Neural cell (in vitro differentiated cells): ENCODE results near the gene EXOC3L2. TPM values are rescaled to one million over a fixed set of nuclear protein-coding genes. Genes with fewer than 3 reads are reported as not detected.
"Not testable (repeated sequence)": the region's sequence is repeated elsewhere in the genome, so short reads cannot be mapped to it uniquely, and the experiment has no call there.

Experiments used
- H2AFZ ChIP-seq: fragments of 200-600, 300-800 bp; sonication (generic), shearing (Covaris generic); 2 replicates; pipeline ENCODE4 v1.6.0; 2014; ENCODE audit warnings: low read depth, mild to moderate bottlenecking, antibody characterized with exemption, low read length, moderate library complexity
- H3F3A ChIP-seq: fragments of 200-600 bp; shearing (Covaris generic); 2 replicates; pipeline ENCODE4 v1.6.1; 2016; ENCODE audit warnings: mild to moderate bottlenecking, moderate library complexity, mixed read lengths, antibody characterized with exemption, low read length; ENCODE audit not compliant: insufficient read depth, poor library complexity, severe bottlenecking
- H3K27ac ChIP-seq: fragments of 200-600, 300-800 bp; sonication (generic), shearing (Covaris generic); 2 replicates; pipeline ENCODE4 v1.5.1; 2014; ENCODE audit warnings: mild to moderate bottlenecking, low read length, moderate library complexity
- H3K27me3 ChIP-seq: fragments of 300-800, 200-600 bp; sonication (generic), shearing (Covaris generic); 2 replicates; pipeline ENCODE4 v1.6.0; 2014; ENCODE audit warnings: mild to moderate bottlenecking, low read depth, low read length, moderate library complexity; ENCODE audit not compliant: insufficient read depth
- H3K36me3 ChIP-seq: fragments of 300-800, 200-600 bp; sonication (generic), shearing (Covaris generic); 2 replicates; pipeline ENCODE4 v1.5.1; 2014; ENCODE audit warnings: mild to moderate bottlenecking, antibody characterized with exemption, low read length, moderate library complexity; ENCODE audit not compliant: insufficient read depth
- H3K4me2 ChIP-seq: fragments of 300-800, 200-600 bp; sonication (generic), shearing (Covaris generic); 2 replicates; pipeline ENCODE4 v1.6.0; 2014; ENCODE audit warnings: mild to moderate bottlenecking, low read length
- H3K4me3 ChIP-seq: fragments of 300-800, 200-600 bp; sonication (generic), shearing (Covaris generic); 2 replicates; pipeline ENCODE4 v1.5.1; 2014; ENCODE audit warnings: mild to moderate bottlenecking, low read length, moderate library complexity
- H3K79me2 ChIP-seq: fragments of 200-600 bp; shearing (Covaris generic); replicated peaks from 2 replicates; pipeline ENCODE4 v1.6.0; 2014; ENCODE audit warnings: mild to moderate bottlenecking, low read length, moderate library complexity; ENCODE audit not compliant: insufficient read depth
- H3K9ac ChIP-seq: fragments of 300-800, 200-600 bp; sonication (generic), shearing (Covaris generic); 2 replicates; pipeline ENCODE4 v1.6.1; 2016; ENCODE audit warnings: mild to moderate bottlenecking, low read length, mixed read lengths
- H3K9me2 ChIP-seq: fragments of 200-600 bp; shearing (Covaris generic); 2 replicates; pipeline ENCODE4 v1.6.1; 2016; ENCODE audit warnings: mild to moderate bottlenecking, low read length, mixed read lengths; ENCODE audit not compliant: insufficient read depth
- H3K9me3 ChIP-seq: fragments of 200-600, 300-800 bp; sonication (generic), shearing (Covaris generic); 2 replicates; pipeline ENCODE4 v1.6.1; 2016; ENCODE audit warnings: mild to moderate bottlenecking, mixed run types, low read length, moderate library complexity, mixed read lengths
- H4K20me1 ChIP-seq: fragments of 200-600 bp; shearing (Covaris generic); 2 replicates; pipeline ENCODE4 v1.6.1; 2016; ENCODE audit warnings: mild to moderate bottlenecking, mixed run types; ENCODE audit not compliant: insufficient read depth
- EP300 ChIP-seq: fragments of 450-650 bp; conservative IDR thresholded peaks from 2 replicates; pipeline ENCODE4 v1.6.1; 2014; ENCODE audit warnings: antibody characterized with exemption, mild to moderate bottlenecking, moderate library complexity; ENCODE audit not compliant: poor library complexity, severe bottlenecking
- EZH2 ChIP-seq: fragments of 200-600, 300-800 bp; shearing (Covaris generic), sonication (generic); IDR thresholded peaks from 2 replicates; pipeline ENCODE4 v1.6.1; 2014; ENCODE audit warnings: antibody characterized with exemption, low read length, borderline replicate concordance, mild to moderate bottlenecking; ENCODE audit not compliant: insufficient read depth, poor library complexity, severe bottlenecking
- MXI1 ChIP-seq: fragments of 450-650 bp; conservative IDR thresholded peaks from 2 replicates; pipeline ENCODE4 v1.6.1; 2014; ENCODE audit warnings: antibody characterized with exemption, mild to moderate bottlenecking; ENCODE audit not compliant: poor library complexity, severe bottlenecking
- POLR2AphosphoS5 ChIP-seq: IDR thresholded peaks from 2 replicates; pipeline ENCODE4 v1.6.1; 2012
- RAD21 ChIP-seq: fragments of 450-650 bp; conservative IDR thresholded peaks from 2 replicates; pipeline ENCODE4 v1.6.1; 2014; ENCODE audit warnings: antibody characterized with exemption, mild to moderate bottlenecking, moderate library complexity
- SMC3 ChIP-seq: fragments of 450-650 bp; conservative IDR thresholded peaks from 2 replicates; pipeline ENCODE4 v1.6.1; 2014; ENCODE audit warnings: antibody characterized with exemption, mild to moderate bottlenecking, moderate library complexity; ENCODE audit not compliant: poor library complexity
- TAF1 ChIP-seq: IDR thresholded peaks from 2 replicates; pipeline ENCODE4 v1.6.1; 2012; ENCODE audit warnings: low read depth
- polyA plus RNA-seq: library from polyadenylated mRNA; depleted of rRNA; stranded (reverse); fragments of >200 nt; gene quantifications from 2 replicates; pipeline ENCODE4 v1.2.3, GENCODE V29; 2014
- TF ChIP-seq, protein P1 (sequence below): IDR thresholded peaks from 2 replicates; pipeline ENCODE4 v1.6.1; 2012; ENCODE audit warnings: borderline replicate concordance
- TF ChIP-seq, protein P2 (sequence below): fragments of 450-650 bp; IDR thresholded peaks from 2 replicates; pipeline ENCODE4 v1.5.1; 2014; ENCODE audit warnings: antibody characterized with exemption, mild to moderate bottlenecking, moderate library complexity; ENCODE audit not compliant: poor library complexity, severe bottlenecking

EXOC3L2 gene
- polyA plus RNA-seq, 1 donor from 2014 or later: not detected

DNA sequence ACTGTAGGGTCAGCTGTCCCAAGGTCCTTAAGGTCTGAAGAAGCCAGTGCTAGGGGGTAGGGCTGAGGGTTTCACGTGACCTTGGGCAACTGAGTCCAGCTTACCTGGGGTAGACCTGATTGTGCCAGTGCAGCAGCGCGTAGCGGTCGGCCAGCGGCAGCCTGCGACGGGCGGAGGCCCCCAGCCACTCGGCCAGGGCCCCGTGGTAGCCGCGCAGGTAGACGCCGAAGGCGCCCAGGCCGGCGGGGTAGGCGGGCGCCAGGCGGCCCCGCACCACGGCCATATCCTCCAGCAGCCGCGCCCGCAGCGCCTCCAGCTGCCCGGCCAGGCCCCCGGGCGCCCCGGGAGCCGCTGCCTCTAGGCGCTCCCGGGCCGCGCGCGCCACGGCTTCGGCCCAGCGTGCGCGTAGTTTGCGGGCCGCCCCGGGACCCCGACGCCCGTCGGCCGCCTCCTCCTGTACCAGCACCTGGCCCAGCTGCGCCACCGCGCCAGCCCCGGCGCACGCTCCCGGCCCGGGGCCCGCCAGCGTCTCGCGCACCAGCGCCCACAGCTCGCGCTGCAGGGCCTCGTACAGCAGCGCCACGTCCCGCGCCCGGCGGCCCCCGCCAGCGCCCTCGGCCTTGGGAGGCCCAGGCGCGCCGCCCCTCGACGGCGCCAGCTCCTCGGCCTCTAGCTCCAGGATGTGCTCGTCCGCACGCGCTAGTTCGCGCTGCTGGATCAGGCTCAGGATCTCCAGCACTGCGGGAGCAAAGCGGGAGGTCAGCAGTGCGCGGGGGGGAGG lies 10.9 kb downstream of the EXOC3L2 start:
- Histone ChIP-seq H3K36me3 (no peaks in the 10 kb centered on the region), H3K4me2 (no peak overlapping the region), H3F3A (no peaks in the 10 kb centered on the region), H3K27me3 (peaks cover 57% of the 10 kb centered on the region), H3K9me3 (no peaks in the 10 kb centered on the region), H3K9me2 (no peaks in the 10 kb centered on the region), H3K4me3 (no peak overlapping the region), H3K27ac (no peak overlapping the region), H3K9ac (no peak overlapping the region), H2AFZ (no peak overlapping the region), H3K79me2 (no peaks in the 10 kb centered on the region), H4K20me1 (no peaks in the 10 kb centered on the region)
- TF ChIP-seq EP300 (no peak), MXI1 (no peak), SMC3 (no peak), POLR2AphosphoS5 (no peak), RAD21 (no peak), EZH2 (no peak), TAF1 (no peak)
- TF ChIP-seq, protein P1, sequence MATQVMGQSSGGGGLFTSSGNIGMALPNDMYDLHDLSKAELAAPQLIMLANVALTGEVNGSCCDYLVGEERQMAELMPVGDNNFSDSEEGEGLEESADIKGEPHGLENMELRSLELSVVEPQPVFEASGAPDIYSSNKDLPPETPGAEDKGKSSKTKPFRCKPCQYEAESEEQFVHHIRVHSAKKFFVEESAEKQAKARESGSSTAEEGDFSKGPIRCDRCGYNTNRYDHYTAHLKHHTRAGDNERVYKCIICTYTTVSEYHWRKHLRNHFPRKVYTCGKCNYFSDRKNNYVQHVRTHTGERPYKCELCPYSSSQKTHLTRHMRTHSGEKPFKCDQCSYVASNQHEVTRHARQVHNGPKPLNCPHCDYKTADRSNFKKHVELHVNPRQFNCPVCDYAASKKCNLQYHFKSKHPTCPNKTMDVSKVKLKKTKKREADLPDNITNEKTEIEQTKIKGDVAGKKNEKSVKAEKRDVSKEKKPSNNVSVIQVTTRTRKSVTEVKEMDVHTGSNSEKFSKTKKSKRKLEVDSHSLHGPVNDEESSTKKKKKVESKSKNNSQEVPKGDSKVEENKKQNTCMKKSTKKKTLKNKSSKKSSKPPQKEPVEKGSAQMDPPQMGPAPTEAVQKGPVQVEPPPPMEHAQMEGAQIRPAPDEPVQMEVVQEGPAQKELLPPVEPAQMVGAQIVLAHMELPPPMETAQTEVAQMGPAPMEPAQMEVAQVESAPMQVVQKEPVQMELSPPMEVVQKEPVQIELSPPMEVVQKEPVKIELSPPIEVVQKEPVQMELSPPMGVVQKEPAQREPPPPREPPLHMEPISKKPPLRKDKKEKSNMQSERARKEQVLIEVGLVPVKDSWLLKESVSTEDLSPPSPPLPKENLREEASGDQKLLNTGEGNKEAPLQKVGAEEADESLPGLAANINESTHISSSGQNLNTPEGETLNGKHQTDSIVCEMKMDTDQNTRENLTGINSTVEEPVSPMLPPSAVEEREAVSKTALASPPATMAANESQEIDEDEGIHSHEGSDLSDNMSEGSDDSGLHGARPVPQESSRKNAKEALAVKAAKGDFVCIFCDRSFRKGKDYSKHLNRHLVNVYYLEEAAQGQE: no peak
- TF ChIP-seq, protein P2, sequence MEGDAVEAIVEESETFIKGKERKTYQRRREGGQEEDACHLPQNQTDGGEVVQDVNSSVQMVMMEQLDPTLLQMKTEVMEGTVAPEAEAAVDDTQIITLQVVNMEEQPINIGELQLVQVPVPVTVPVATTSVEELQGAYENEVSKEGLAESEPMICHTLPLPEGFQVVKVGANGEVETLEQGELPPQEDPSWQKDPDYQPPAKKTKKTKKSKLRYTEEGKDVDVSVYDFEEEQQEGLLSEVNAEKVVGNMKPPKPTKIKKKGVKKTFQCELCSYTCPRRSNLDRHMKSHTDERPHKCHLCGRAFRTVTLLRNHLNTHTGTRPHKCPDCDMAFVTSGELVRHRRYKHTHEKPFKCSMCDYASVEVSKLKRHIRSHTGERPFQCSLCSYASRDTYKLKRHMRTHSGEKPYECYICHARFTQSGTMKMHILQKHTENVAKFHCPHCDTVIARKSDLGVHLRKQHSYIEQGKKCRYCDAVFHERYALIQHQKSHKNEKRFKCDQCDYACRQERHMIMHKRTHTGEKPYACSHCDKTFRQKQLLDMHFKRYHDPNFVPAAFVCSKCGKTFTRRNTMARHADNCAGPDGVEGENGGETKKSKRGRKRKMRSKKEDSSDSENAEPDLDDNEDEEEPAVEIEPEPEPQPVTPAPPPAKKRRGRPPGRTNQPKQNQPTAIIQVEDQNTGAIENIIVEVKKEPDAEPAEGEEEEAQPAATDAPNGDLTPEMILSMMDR: no peak

DNA sequence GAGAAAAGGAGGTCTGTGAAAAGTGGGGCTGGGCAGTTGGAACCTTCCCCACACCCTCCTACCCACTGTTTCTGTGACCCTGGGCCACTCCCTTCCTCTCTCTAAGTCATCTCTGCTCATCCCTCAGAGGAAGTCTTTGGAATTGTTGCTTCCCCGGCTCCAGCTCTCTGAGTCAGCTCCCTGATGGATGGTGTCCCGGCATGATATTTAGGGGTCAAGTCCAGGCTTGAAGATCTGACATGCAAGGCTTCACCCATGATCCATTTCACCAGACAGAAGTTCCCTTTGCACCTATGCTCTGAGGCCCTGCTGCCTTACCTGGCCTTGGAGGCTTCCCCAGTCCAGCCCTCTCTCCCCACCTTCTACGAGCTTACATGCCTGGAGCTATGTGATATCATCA lies 13.3 kb downstream of the EXOC3L2 start:
- peaks cover 50% of the 10 kb centered on the region for H3K27me3 ChIP-seq
- no peaks in the 10 kb centered on the region for H3K9me2 ChIP-seq
- no peak overlapping the region for H3K27ac ChIP-seq
- no peak overlapping the region for H3K4me3 ChIP-seq
- H3K9ac ChIP-seq: no peak overlapping the region
- H3K79me2 ChIP-seq: no peaks in the 10 kb centered on the region
- TF ChIP-seq, protein P1: no peak
- TF ChIP-seq POLR2AphosphoS5 (no peak), RAD21 (no peak), TAF1 (no peak), MXI1 (no peak), EP300 (no peak), EZH2 (no peak)
- TF ChIP-seq, protein P2: no peak
- H4K20me1 ChIP-seq: no peaks in the 10 kb centered on the region
- H3F3A ChIP-seq: no peaks in the 10 kb centered on the region
- no peak overlapping the region for H2AFZ ChIP-seq
- no peaks in the 10 kb centered on the region for H3K9me3 ChIP-seq
- no peak overlapping the region for H3K4me2 ChIP-seq
- H3K36me3 ChIP-seq: no peaks in the 10 kb centered on the region

GRCh38 chr19:45229056-45229455 lies 16.2 kb downstream of the EXOC3L2 start:
- H2AFZ ChIP-seq, H3K9ac ChIP-seq, H3K9me3 ChIP-seq, H3F3A ChIP-seq, H4K20me1 ChIP-seq, H3K4me3 ChIP-seq, H3K27ac ChIP-seq, H3K79me2 ChIP-seq, H3K9me2 ChIP-seq, H3K4me2 ChIP-seq, H3K36me3 ChIP-seq: not testable (repeated sequence)
- peaks cover 26% of the 10 kb centered on the region for H3K27me3 ChIP-seq
